ENCODE results near the gene DNAH1. TPM values are rescaled to one million over a fixed set of nuclear protein-coding genes. Genes with fewer than 3 reads are reported as not detected.

Gene DNAH1
- total and polyA plus RNA-seq, 2 of the 4 experiments (the other 2 are of a cell fraction): 2.0 to 4.0 TPM

DNA sequence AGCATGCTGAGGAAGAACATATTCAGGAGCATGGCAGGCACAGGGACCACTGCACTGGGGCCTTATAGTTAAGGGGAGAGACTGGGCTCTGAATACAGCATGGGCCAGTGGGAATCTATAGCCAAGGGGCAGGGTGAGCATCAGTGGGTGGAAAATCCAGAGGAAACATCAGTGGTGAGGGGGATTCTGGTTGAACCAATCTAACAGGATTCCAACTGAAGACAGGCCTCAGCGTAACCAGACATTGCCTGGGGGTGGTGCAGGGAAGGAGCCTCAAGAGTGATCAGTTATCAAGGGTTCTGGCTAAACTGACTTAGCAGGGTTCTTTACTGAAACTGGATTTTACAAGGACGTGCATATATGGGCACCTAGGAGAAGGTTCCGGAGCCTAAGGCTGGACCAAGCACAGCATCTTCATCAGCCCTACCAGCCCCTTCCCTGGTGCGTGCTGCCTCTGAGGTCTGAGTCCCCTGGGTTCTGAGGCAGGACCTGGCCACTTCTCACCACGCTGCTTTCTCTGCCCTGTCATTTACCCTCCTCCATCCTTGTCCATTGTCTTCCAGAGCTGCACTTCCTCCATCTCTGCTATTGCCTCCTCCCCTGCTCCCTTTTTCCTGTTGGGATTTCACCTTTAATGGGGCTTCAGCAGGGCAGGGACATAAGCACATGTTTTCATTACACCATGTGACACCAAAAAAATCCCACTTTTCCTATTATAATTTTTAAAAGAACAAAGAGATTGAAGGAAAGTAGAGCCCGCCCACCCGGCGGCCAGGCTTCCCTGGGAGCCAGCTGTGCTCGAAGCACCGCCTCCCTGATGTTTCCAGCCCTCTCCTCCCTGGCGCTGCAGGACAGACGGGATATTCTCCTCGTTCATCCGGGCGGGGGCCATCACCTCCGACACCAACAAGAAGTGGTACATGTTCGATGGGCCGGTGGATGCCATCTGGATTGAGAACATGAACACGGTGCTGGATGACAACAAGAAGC, 52.1 kb downstream of the DNAH1 start (continued):
- TF ChIP-seq SMC3 (IDR thresholded peaks at IDR 0.05; ENCODE audit: low read depth, low read length) (no peak), BHLHE40 (IDR thresholded peaks at IDR 0.05; ENCODE audit: low read depth, low read length) (no peak)

GRCh38 chr3:52370531-52370930, 54.4 kb downstream of the DNAH1 start:
- Histone ChIP-seq H2AK5ac (ENCODE audit: low read depth, low read length) (no peak overlapping the region), H4K91ac (ENCODE audit: insufficient read depth, low read depth, low read length) (no peak overlapping the region), H3K14ac (replicated peaks; ENCODE audit: low read depth, low read length) (no peak overlapping the region), H3K4me3 (ENCODE audit: insufficient read depth, low read depth, low read length) (no peak overlapping the region), H4K8ac (ENCODE audit: low read depth in 2 of 2, low read length in 2 of 2) (no peak overlapping the region), H2AK9ac (replicated peaks; ENCODE audit: low read depth, low read length, poor library complexity) (peak overlapping the region; percentile 55), H3K27ac (ENCODE audit: insufficient read depth, low read length) (no peak overlapping the region), H3K23ac (ENCODE audit: low read depth, low read length) (no peak overlapping the region), H3K9me3 (ENCODE audit: control insufficient read depth, insufficient read depth, low read length) (no peaks in the 10 kb centered on the region), H3K27me3 (ENCODE audit: control insufficient read depth, insufficient read depth, low read length) (peaks cover 3% of the 10 kb centered on the region; the same call in 1 of the 2 replicates), H3K9ac (ENCODE audit: low read depth, low read length) (no peak overlapping the region), H2BK120ac (ENCODE audit: low read depth, low read length) (no peak overlapping the region), H3K56ac (ENCODE audit: extremely low read depth, insufficient read depth, low read length) (no peak overlapping the region), H2BK20ac (ENCODE audit: low read depth, low read length) (no peak overlapping the region), H3K4me1 (ENCODE audit: control insufficient read depth, insufficient read depth, low read length) (no peaks in the 10 kb centered on the region), H4K5ac (ENCODE audit: low read depth, low read length) (no peak overlapping the region), H4K20me1 (ENCODE audit: insufficient read depth, low read length) (no peaks in the 10 kb centered on the region), H2BK15ac (ENCODE audit: low read depth, low read length) (no peak overlapping the region), H3K79me1 (ENCODE audit: low read depth in 1 of 2, low read length in 2 of 2) (no peaks in the 10 kb centered on the region), H3K9me1 (ENCODE audit: insufficient read depth, low read length) (peaks cover 4% of the 10 kb centered on the region; the same call in 1 of the 2 replicates), H3K18ac (ENCODE audit: low read depth, low read length) (no peak overlapping the region), H3K4me2 (ENCODE audit: low read depth, low read length) (no peak overlapping the region), H3K36me3 (ENCODE audit: control insufficient read depth, insufficient read depth, low read length) (peaks cover 2% of the 10 kb centered on the region; the same call in 1 of the 2 replicates), H2BK5ac (ENCODE audit: low read depth, low read length, poor library complexity, severe bottlenecking) (no peak overlapping the region), H2AFZ (replicated peaks; ENCODE audit: low read length, poor library complexity) (no peak overlapping the region), H3K4ac (ENCODE audit: low read depth, low read length) (no peak overlapping the region)
- CTCF ChIA-PET: no interaction called here
- ATAC-seq (ENCODE audit: low read depth) (no peak), DNase-seq (no peak)
- no peak for TF ChIP-seq RFX5 (IDR thresholded peaks at IDR 0.05; ENCODE audit: low read depth, low read length)
- no peak for TF ChIP-seq CEBPB (IDR thresholded peaks at IDR 0.05; ENCODE audit: low read depth, low read length)
- TF ChIP-seq FOS (IDR thresholded peaks at IDR 0.05; ENCODE audit: low read depth, low read length): no peak
- TF ChIP-seq MAZ (IDR thresholded peaks at IDR 0.05; ENCODE audit: borderline replicate concordance, low read depth, low read length): no peak
- TF ChIP-seq, protein P1, sequence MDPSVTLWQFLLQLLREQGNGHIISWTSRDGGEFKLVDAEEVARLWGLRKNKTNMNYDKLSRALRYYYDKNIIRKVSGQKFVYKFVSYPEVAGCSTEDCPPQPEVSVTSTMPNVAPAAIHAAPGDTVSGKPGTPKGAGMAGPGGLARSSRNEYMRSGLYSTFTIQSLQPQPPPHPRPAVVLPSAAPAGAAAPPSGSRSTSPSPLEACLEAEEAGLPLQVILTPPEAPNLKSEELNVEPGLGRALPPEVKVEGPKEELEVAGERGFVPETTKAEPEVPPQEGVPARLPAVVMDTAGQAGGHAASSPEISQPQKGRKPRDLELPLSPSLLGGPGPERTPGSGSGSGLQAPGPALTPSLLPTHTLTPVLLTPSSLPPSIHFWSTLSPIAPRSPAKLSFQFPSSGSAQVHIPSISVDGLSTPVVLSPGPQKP (IDR thresholded peaks at IDR 0.05; ENCODE audit: borderline replicate concordance, low read depth, low read length): no peak
- no peak for TF ChIP-seq SMC3 (IDR thresholded peaks at IDR 0.05; ENCODE audit: low read depth, low read length)
- no peak for TF ChIP-seq BHLHE40 (IDR thresholded peaks at IDR 0.05; ENCODE audit: low read depth, low read length)
- TF ChIP-seq RCOR1 (IDR thresholded peaks at IDR 0.05; ENCODE audit: insufficient replicate concordance, low read length): no peak
- no peak for TF ChIP-seq NFE2L2 (IDR thresholded peaks at IDR 0.05; ENCODE audit: low read depth, low read length)
- intact Hi-C loops (cut with micrococcal nuclease): no loop called here
- 80% methylated on average over 6 of the region's 13 CpGs; no CpG with 5 or more reads in 1 of the 2 experiments for WGBS, 2 experiments (ENCODE audit: extremely low coverage in 2 of 2, insufficient read length in 1 of 2)
- POLR2A ChIA-PET (ENCODE audit: unreplicated experiment): no interaction called here
- in situ Hi-C loops (cut with MboI; ENCODE audit: low sequenced_read_pairs): no loop called here
- BruUV-seq (replicated peaks): no TSS peak
- dilution Hi-C loops (cut with HindIII; ENCODE audit: low sequenced_read_pairs, unreplicated experiment): no loop called here
